Measurements from ENCODE around the gene AGAP2.
A peak's percentile ranks its signal among the peaks of the same experiment; 100 is the strongest.

AGAP2 gene

GRCh38 chr12:57738661-57739237 lies at the start of gene AGAP2:
Gene AGAP2 (minus strand): TSS chr12:57738742. CDS start chr12:57738246, 496 bp downstream.
- no peak for TF ChIP-seq CTCF (IDR thresholded peaks at IDR 0.05; ENCODE audit: insufficient read depth, low read depth, low read length, missing control alignments)
- no peak within 1 kb of the TSS for H3K4me3 ChIP-seq (ENCODE audit: low read length)
- no peak for DNase-seq (ENCODE audit: low read depth)

GRCh38 chr12:57783861-57784260 lies 45.3 kb upstream of the AGAP2 start:
- DNase-seq (ENCODE audit: low read depth), result no peak
- TF ChIP-seq CTCF (IDR thresholded peaks at IDR 0.05; ENCODE audit: insufficient read depth, low read depth, low read length, missing control alignments), result no peak
- H3K4me3 ChIP-seq (ENCODE audit: low read length), result no peak overlapping the region

- DNase-seq (ENCODE audit: low read depth), result no peak
- TF ChIP-seq CTCF (IDR thresholded peaks at IDR 0.05; ENCODE audit: insufficient read depth, low read depth, low read length, missing control alignments), result no peak
- peak overlapping the region; percentile 74 for H3K4me3 ChIP-seq (ENCODE audit: low read length)
These were observed 44.9 kb upstream of the AGAP2 start for GRCh38 chr12:57783466-57783801.

- peak; percentile 96 for DNase-seq (ENCODE audit: low read depth)
- peak within 1 kb of the TSS; percentile 74 for H3K4me3 ChIP-seq (ENCODE audit: low read length)
- peak; percentile 89 for TF ChIP-seq CTCF (IDR thresholded peaks at IDR 0.05; ENCODE audit: insufficient read depth, low read depth, low read length, missing control alignments)
These were observed 44.3 kb upstream of the AGAP2 start, which contains the start of gene TSFM for GRCh38 chr12:57782608-57783465. Gene TSFM (plus strand): TSS chr12:57782787. CDS start chr12:57782802, 15 bp downstream.

- no peak for DNase-seq (ENCODE audit: low read depth)
- H3K4me3 ChIP-seq (ENCODE audit: low read length), result no peak overlapping the region
- no peak for TF ChIP-seq CTCF (IDR thresholded peaks at IDR 0.05; ENCODE audit: insufficient read depth, low read depth, low read length, missing control alignments)
These were observed 43.7 kb upstream of the AGAP2 start for GRCh38 chr12:57782243-57782607.

- no peak for TF ChIP-seq CTCF (IDR thresholded peaks at IDR 0.05; ENCODE audit: insufficient read depth, low read depth, low read length, missing control alignments)
- no peak overlapping the region for H3K4me3 ChIP-seq (ENCODE audit: low read length)
- no peak for DNase-seq (ENCODE audit: low read depth)
These were observed 43.3 kb upstream of the AGAP2 start for GRCh38 chr12:57781801-57782200.
